Type B pancreatic cell (in vitro differentiated cells): ENCODE measurements around the gene SCYL2. TPM values are rescaled to one million over a fixed set of nuclear protein-coding genes. Genes with fewer than 3 reads are reported as not detected.
"Not testable (repeated sequence)": the region's sequence is repeated elsewhere in the genome, so short reads cannot be mapped to it uniquely, and the experiment has no call there.

Experiments used
- DNase-seq: peaks from one replicate; pipeline ENCODE4 v3.0.0; 2021; ENCODE audit warnings: mixed read lengths; ENCODE audit not compliant: unreplicated experiment; ENCODE audit errors: extremely low spot score
- H3K27ac Mint-ChIP-seq: 2 replicates; pipeline ENCODE4 v1.8.0; 2021; ENCODE audit warnings: mild to moderate bottlenecking, mixed read lengths
- H3K27me3 Mint-ChIP-seq: 2 replicates; pipeline ENCODE4 v1.8.0; 2021; ENCODE audit warnings: mixed read lengths
- H3K36me3 Mint-ChIP-seq: 2 replicates; pipeline ENCODE4 v1.8.0; 2021; ENCODE audit warnings: mixed read lengths
- H3K4me1 Mint-ChIP-seq: one replicate; pipeline ENCODE4 v1.8.0; 2021; ENCODE audit warnings: mixed read lengths; ENCODE audit not compliant: unreplicated experiment
- H3K4me3 Mint-ChIP-seq: 2 replicates; pipeline ENCODE4 v1.8.0; 2021; ENCODE audit warnings: mild to moderate bottlenecking, mixed read lengths
- H3K9me3 Mint-ChIP-seq: 2 replicates; pipeline ENCODE4 v1.8.0; 2021; ENCODE audit warnings: mixed read lengths
- CTCF ChIP-seq: fragments of 200-600 bp; sonication (generic); conservative IDR thresholded peaks from 2 replicates; pipeline ENCODE4 v1.5.0; 2021; ENCODE audit warnings: antibody characterized with exemption, mild to moderate bottlenecking
- total RNA-seq: library from RNA; stranded (reverse); gene quantifications from 2 replicates; pipeline ENCODE4 v1.2.1, GENCODE V29; 2021; ENCODE audit warnings: low replicate concordance

SCYL2 gene
- total RNA-seq, 1 donor from 2014 or later = 53.9 TPM

GRCh38 chr12:100229036-100229635 is 37.8 kb upstream of the SCYL2 start:
- TF ChIP-seq CTCF = no peak
- Mint-ChIP-seq H3K4me3 (peak overlapping the region; percentile 8), H3K36me3 (peaks cover 12% of the 10 kb centered on the region), H3K27me3 (no peaks in the 10 kb centered on the region), H3K27ac (peak overlapping the region; percentile 93), H3K4me1 (peaks cover 7% of the 10 kb centered on the region), H3K9me3 (no peaks in the 10 kb centered on the region)
- DNase-seq = no peak

GRCh38 chr12:100229876-100230275 is 37.1 kb upstream of the SCYL2 start:
- Mint-ChIP-seq H3K4me1 (peaks cover 11% of the 10 kb centered on the region), H3K27me3 (no peaks in the 10 kb centered on the region), H3K9me3 (no peaks in the 10 kb centered on the region), H3K27ac (peak overlapping the region; percentile 93), H3K36me3 (peaks cover 12% of the 10 kb centered on the region), H3K4me3 (peak overlapping the region; percentile 81)
- TF ChIP-seq CTCF = no peak
- no peak for DNase-seq

- not testable (repeated sequence) for H3K27ac Mint-ChIP-seq, H3K27me3 Mint-ChIP-seq, H3K9me3 Mint-ChIP-seq, DNase-seq, H3K36me3 Mint-ChIP-seq, H3K4me3 Mint-ChIP-seq
- peaks cover 11% of the 10 kb centered on the region for H3K4me1 Mint-ChIP-seq
Observed at GRCh38 chr12:100231873-100232272, 35.1 kb upstream of the SCYL2 start.

GRCh38 chr12:100234166-100234565 is 32.8 kb upstream of the SCYL2 start:
- no peaks in the 10 kb centered on the region for H3K27me3 Mint-ChIP-seq
- H3K4me1 Mint-ChIP-seq = peaks cover 11% of the 10 kb centered on the region
- no peak for TF ChIP-seq CTCF
- no peak overlapping the region for H3K4me3 Mint-ChIP-seq
- peaks cover 9% of the 10 kb centered on the region for H3K36me3 Mint-ChIP-seq
- H3K27ac Mint-ChIP-seq = no peak overlapping the region
- peaks cover 5% of the 10 kb centered on the region for H3K9me3 Mint-ChIP-seq
- no peak for DNase-seq

GRCh38 chr12:100234591-100235304 is 32.2 kb upstream of the SCYL2 start:
- no peak overlapping the region for H3K4me3 Mint-ChIP-seq
- no peaks in the 10 kb centered on the region for H3K27me3 Mint-ChIP-seq
- H3K27ac Mint-ChIP-seq = no peak overlapping the region
- H3K9me3 Mint-ChIP-seq = peaks cover 5% of the 10 kb centered on the region
- peaks cover 9% of the 10 kb centered on the region for H3K36me3 Mint-ChIP-seq
- no peak for DNase-seq
- H3K4me1 Mint-ChIP-seq = peaks cover 11% of the 10 kb centered on the region
- TF ChIP-seq CTCF = peak; percentile 80

- no peak for DNase-seq
- Mint-ChIP-seq H3K4me1 (peaks cover 6% of the 10 kb centered on the region), H3K36me3 (peaks cover 5% of the 10 kb centered on the region), H3K27ac (no peak overlapping the region), H3K4me3 (no peak overlapping the region), H3K9me3 (peaks cover 5% of the 10 kb centered on the region), H3K27me3 (no peaks in the 10 kb centered on the region)
- no peak for TF ChIP-seq CTCF
Observed at GRCh38 chr12:100238801-100239200, 28.2 kb upstream of the SCYL2 start.
